Measurements from ENCODE around the gene CD48.

GRCh38 chr1:160641323-160642280 is 70.0 kb downstream of the CD48 start:
- TF ChIP-seq POLR2A (IDR thresholded peaks at IDR 0.05; ENCODE audit: low read depth, low read length) (no peak), CTCF (conservative IDR thresholded peaks at IDR 0.05; ENCODE audit: low read depth, low read length) (no peak), ELK1 (IDR thresholded peaks at IDR 0.05; ENCODE audit: borderline replicate concordance, low read depth, low read length) (no peak), USF2 (IDR thresholded peaks at IDR 0.05; ENCODE audit: low read depth, low read length) (no peak), RFX5 (IDR thresholded peaks at IDR 0.05; ENCODE audit: low read depth, low read length) (no peak), SMC3 (IDR thresholded peaks at IDR 0.05; ENCODE audit: low read depth, low read length) (no peak), RAD21 (IDR thresholded peaks at IDR 0.05; ENCODE audit: low read length) (no peak), BHLHE40 (IDR thresholded peaks at IDR 0.05; ENCODE audit: low read depth, low read length) (no peak), MAZ (IDR thresholded peaks at IDR 0.05; ENCODE audit: borderline replicate concordance, low read depth, low read length) (no peak), CHD1 (IDR thresholded peaks at IDR 0.05; ENCODE audit: low read depth, low read length) (no peak), CEBPB (IDR thresholded peaks at IDR 0.05; ENCODE audit: low read depth, low read length) (peak; percentile 88)
